ENCODE measurements around the gene MRPL2. TPM values are rescaled to one million over a fixed set of nuclear protein-coding genes. Genes with fewer than 3 reads are reported as not detected.

Gene MRPL2
- 32.6 and 53.5 TPM in 2 replicates for total RNA-seq

GRCh38 chr6:43059168-43060033, at the start of gene MRPL2, which contains the start of gene KLC4:
Gene MRPL2, minus strand, starts transcription at chr6:43059434. Its CDS starts 53 bp downstream, at chr6:43059381.
Gene KLC4, plus strand, starts transcription at chr6:43059631. Its CDS starts 1,705 bp downstream, at chr6:43061336.

GRCh38 chr6:43075670-43076463, 16.6 kb upstream of the MRPL2 start, which contains the start of gene PTK7:
Gene PTK7, plus strand, starts transcription at chr6:43076314. Its CDS starts 175 bp downstream, at chr6:43076489.

GRCh38 chr6:43053545-43054205, 5.6 kb downstream of the MRPL2 start, which contains the start of gene CUL7:
Gene CUL7, minus strand, starts transcription at chr6:43053851. Its CDS starts 1,063 bp downstream, at chr6:43052788.

GRCh38 chr6:43021270-43022047, 37.8 kb downstream of the MRPL2 start, which contains the start of gene RRP36:
Gene RRP36, plus strand, starts transcription at chr6:43021623. Its CDS starts 32 bp downstream, at chr6:43021655.

GRCh38 chr6:43013843-43014433, 45.3 kb downstream of the MRPL2 start, which contains the start of the genes KLHDC3 and MEA1:
Gene KLHDC3, plus strand, starts transcription at chr6:43014249. Its CDS starts 2,944 bp downstream, at chr6:43017193.
Gene MEA1, minus strand, starts transcription at chr6:43013946. Its CDS starts 133 bp downstream, at chr6:43013813.

Other genes starting within 250 kb of the MRPL2 start
- 97.8 and 108 TPM in 2 replicates for gene RPL7L1, start 179.8 kb downstream of the MRPL2 start, total RNA-seq
- gene PTCRA, start 143.4 kb downstream of the MRPL2 start, total RNA-seq, result not detected in 2 replicates
- gene CNPY3, start 130.0 kb downstream of the MRPL2 start, total RNA-seq, result 28.7 and 29.3 TPM in 2 replicates
- gene GNMT, start 98.7 kb downstream of the MRPL2 start, total RNA-seq, result not detected in 2 replicates
- 22.0 and 23.2 TPM in 2 replicates for gene PEX6, start 80.3 kb downstream of the MRPL2 start, total RNA-seq
- 54.3 and 71.8 TPM in 2 replicates for gene PPP2R5D, start 74.9 kb downstream of the MRPL2 start, total RNA-seq
- gene MEA1, start 45.5 kb downstream of the MRPL2 start, total RNA-seq, result 110 and 111 TPM in 2 replicates
- gene KLHDC3, start 45.2 kb downstream of the MRPL2 start, total RNA-seq, result 83.7 and 84.1 TPM in 2 replicates
- gene RRP36, start 37.8 kb downstream of the MRPL2 start, total RNA-seq, result 109 and 114 TPM in 2 replicates
- gene CUL7, start 5.6 kb downstream of the MRPL2 start, total RNA-seq, result 27.6 and 30.0 TPM in 2 replicates
- 7.6 and 8.3 TPM in 2 replicates for gene KLC4, start 197 bp upstream of the MRPL2 start, total RNA-seq
- 96.6 and 102 TPM in 2 replicates for gene PTK7, start 16.9 kb upstream of the MRPL2 start, total RNA-seq
- gene SRF, start 111.8 kb upstream of the MRPL2 start, total RNA-seq, result 25.9 and 26.0 TPM in 2 replicates
- gene CUL9, start 122.8 kb upstream of the MRPL2 start, total RNA-seq, result 17.4 and 22.9 TPM in 2 replicates
- gene DNPH1, start 170.0 kb upstream of the MRPL2 start, total RNA-seq, result 70.2 and 74.8 TPM in 2 replicates
- under 0.01 TPM in 1 of 2 replicates, not detected in the other for gene TTBK1, start 184.0 kb upstream of the MRPL2 start, total RNA-seq
- not detected in 2 replicates for gene SLC22A7, start 238.8 kb upstream of the MRPL2 start, total RNA-seq
- not detected in 2 replicates for gene CRIP3, start 249.4 kb upstream of the MRPL2 start, total RNA-seq